Aorta (tissue), 5 donors: ENCODE results near the gene UAP1. TPM values are rescaled to one million over a fixed set of nuclear protein-coding genes. Genes with fewer than 3 reads are reported as not detected.

Experiments used
- ATAC-seq: fragments of 200-7000 bp; cut with Tn5 transposase; one replicate; pipeline ENCODE4 v1.9.1; 2022; ENCODE audit warnings: moderate library complexity; ENCODE audit not compliant: low FRiP score
- DNase-seq, 2 donors: peaks; one replicate each; pipeline ENCODE4 v3.0.0-alpha.2; 2020
- H3K27ac ChIP-seq, 2 donors: one replicate each; pipeline ENCODE4 v1.5.1; 2013; ENCODE audit warnings: low read length in 2 of 2, mild to moderate bottlenecking in 2 of 2, moderate library complexity in 2 of 2, control low read depth in 1 of 2, inconsistent platforms in 1 of 2, low read depth in 1 of 2
- H3K27me3 ChIP-seq, 2 donors: one replicate each; pipeline ENCODE4 v1.6.1; 2013; ENCODE audit warnings: control low read depth in 1 of 2, low read length in 1 of 2, mild to moderate bottlenecking in 1 of 2, moderate library complexity in 1 of 2; ENCODE audit not compliant: insufficient read depth in 2 of 2, control insufficient read depth in 1 of 2
- H3K36me3 ChIP-seq, 2 donors: one replicate each; pipeline ENCODE4 v1.6.1; 2013; ENCODE audit warnings: control low read depth in 1 of 2, low read length in 1 of 2, mild to moderate bottlenecking in 1 of 2; ENCODE audit not compliant: insufficient read depth in 2 of 2, control insufficient read depth in 1 of 2
- H3K4me1 ChIP-seq, 2 donors: one replicate each; pipeline ENCODE4 v1.6.1; 2013; ENCODE audit warnings: low read length in 2 of 2, control low read depth in 1 of 2, mild to moderate bottlenecking in 1 of 2, moderate library complexity in 1 of 2; ENCODE audit not compliant: insufficient read depth in 2 of 2, control insufficient read depth in 1 of 2
- H3K4me3 ChIP-seq, 2 donors: one replicate each; pipeline ENCODE4 v1.5.1; 2013; ENCODE audit warnings: low read length in 2 of 2, control low read depth in 1 of 2, mild to moderate bottlenecking in 1 of 2
- H3K9me3 ChIP-seq: one replicate; pipeline ENCODE4 v1.6.1; 2013; ENCODE audit warnings: mild to moderate bottlenecking, low read length; ENCODE audit not compliant: control insufficient read depth
- WGBS, 2 donors: extraction: QIAGEN DNeasy Blood & Tissue Kit; methylation state at CpG; one replicate each; pipeline ENCODE4 v1.1.7; 2013; 5-methylcytosine and 5-hydroxymethylcytosine counted together
- intact Hi-C, 2 donors: fragments of 100-400 bp; cut with DNase I; formaldehyde crosslinking; loops; one replicate each; pipeline versions ENCODE4 v1.14.2 to v1.15.0; 2022
- polyA plus RNA-seq, 2 donors: library from polyadenylated mRNA; stranded (reverse); fragments of 200-250 nt; gene quantifications; one replicate each; pipeline ENCODE4 v1.2.3, GENCODE V29; 2013
- total RNA-seq, 2 donors: library from RNA; stranded (reverse); fragmentation: NEBNext Ultra II Directional; extraction: Animal tissue kit (Norgen Biotek cat#: 25700); gene quantifications; one replicate each; pipeline ENCODE4 v1.2.1, GENCODE V29; 2021
- donor health status: healthy with polysubstance abuse.
- donor health status: Bipolar disorder and iron deficiency.
- donor health status: DM: no; HTN: no; CAD: no.
- donor health status: DM: no; HTN: no; CAD: no.
- donor health status: DM: yes; HTN: yes; CAD: no.

UAP1 gene
- total and polyA plus RNA-seq, 4 donors: 32.2 to 138 (median 73.3) TPM

GRCh38 chr1:162541619-162542141 lies 19.8 kb upstream of the UAP1 start:
- 55 to 56% methylated on average over 5 of the region's 5 CpGs for WGBS, 2 donors
- Histone ChIP-seq H3K9me3 (no peaks in the 10 kb centered on the region), H3K27ac (peak overlapping the region; percentile 49 to 65), H3K36me3 (no peaks in the 10 kb centered on the region), H3K4me3 (no peak overlapping the region), H3K4me1 (peaks cover 0 to 3% of the 10 kb centered on the region in 2 donors), H3K27me3 (no peaks in the 10 kb centered on the region)
- ATAC-seq: peak; percentile 61
- peak in 1 of 2 donors; percentile 80 for DNase-seq
- intact Hi-C loops: loop anchor here in 1 of 2 donors (1.0 kb wide), 1 partner anchor 20 kb away; the partner anchor contains the start of gene UAP1

DNA sequence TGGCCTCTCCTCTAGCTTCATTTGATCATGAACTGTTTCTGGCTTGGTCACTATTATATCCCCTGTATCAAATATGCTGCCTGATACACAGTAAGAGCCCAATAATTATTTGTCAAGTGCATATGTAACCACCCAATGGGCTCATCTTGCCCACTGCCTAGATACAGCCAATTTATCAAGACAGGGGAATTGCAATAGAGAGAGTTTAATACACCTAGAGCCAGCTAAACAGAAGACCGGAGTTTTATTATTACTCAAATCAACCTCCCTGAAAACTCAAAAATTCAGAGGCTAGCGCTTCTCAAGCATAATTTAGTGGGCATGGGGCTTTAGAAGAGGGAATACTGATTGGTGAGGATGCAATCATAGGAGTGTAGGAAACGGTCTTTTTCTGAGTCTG lies 18.3 kb upstream of the UAP1 start:
- no peak for DNase-seq
- Histone ChIP-seq H3K9me3 (no peaks in the 10 kb centered on the region), H3K27me3 (no peaks in the 10 kb centered on the region), H3K27ac (no peak overlapping the region), H3K36me3 (no peaks in the 10 kb centered on the region), H3K4me1 (peaks cover 0 to 3% of the 10 kb centered on the region in 2 donors), H3K4me3 (no peak overlapping the region)
- no peak for ATAC-seq
- 96 to 97% methylated on average over 3 of the region's 3 CpGs for WGBS, 2 donors
- intact Hi-C loops: no loop called here

DNA sequence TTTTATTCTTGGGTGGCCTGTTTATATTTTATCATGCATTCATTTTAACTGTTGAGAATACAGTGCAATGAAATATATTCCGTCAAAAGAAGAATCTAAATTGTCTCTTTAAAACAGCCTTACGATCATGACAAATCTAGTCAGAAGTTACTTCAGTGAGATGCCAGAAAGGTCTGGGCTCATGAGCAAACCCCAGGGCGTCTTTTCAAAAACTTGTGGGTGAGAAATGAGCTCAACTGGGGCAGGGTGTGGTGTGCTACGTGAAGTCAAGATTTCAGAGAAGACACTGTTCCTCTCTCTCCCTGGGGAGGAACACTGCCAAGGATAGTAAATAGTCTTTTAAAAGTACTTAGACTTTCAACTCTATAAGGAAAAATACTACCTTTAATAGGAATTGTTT lies 13.4 kb upstream of the UAP1 start:
- H3K9me3 ChIP-seq: no peaks in the 10 kb centered on the region
- no peaks in the 10 kb centered on the region for H3K36me3 ChIP-seq
- intact Hi-C loops: no loop called here
- H3K4me1 ChIP-seq: no peaks in the 10 kb centered on the region
- DNase-seq: no peak
- H3K27ac ChIP-seq: no peak overlapping the region
- ATAC-seq: no peak
- 80 to 89% methylated on average over 4 of the region's 4 CpGs for WGBS, 2 donors
- no peak overlapping the region for H3K4me3 ChIP-seq
- no peaks in the 10 kb centered on the region for H3K27me3 ChIP-seq

DNA sequence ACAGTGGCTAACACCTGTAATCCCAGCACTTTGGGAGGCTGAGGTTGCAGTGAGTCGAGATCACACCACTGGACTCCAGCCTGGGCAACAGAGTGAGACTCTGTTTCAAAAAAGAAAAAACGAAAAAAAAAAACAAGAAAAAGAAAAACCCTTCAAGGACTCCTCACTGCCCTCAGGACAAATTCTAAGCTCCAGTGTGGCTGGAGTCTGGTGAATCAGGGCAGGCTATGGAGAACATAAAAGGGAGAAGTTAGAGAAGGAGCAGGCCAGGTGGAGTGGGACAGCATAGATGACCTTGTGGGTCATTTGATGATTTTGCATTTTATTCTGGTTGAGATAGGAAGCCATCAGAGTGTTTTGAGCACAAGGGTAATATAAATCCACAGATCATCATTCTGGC lies 12.5 kb upstream of the UAP1 start:
- Histone ChIP-seq H3K27ac (no peak overlapping the region), H3K4me1 (no peaks in the 10 kb centered on the region), H3K27me3 (no peaks in the 10 kb centered on the region), H3K4me3 (no peak overlapping the region), H3K9me3 (no peaks in the 10 kb centered on the region), H3K36me3 (no peaks in the 10 kb centered on the region)
- WGBS, 2 donors: 79 to 92% methylated on average over 2 of the region's 2 CpGs
- DNase-seq (no peak), ATAC-seq (no peak)
- intact Hi-C loops: no loop called here

- no peak for ATAC-seq
- DNase-seq: no peak
- H3K27me3 ChIP-seq: no peaks in the 10 kb centered on the region
- intact Hi-C loops: no loop called here
- H3K27ac ChIP-seq: no peak overlapping the region
- no peaks in the 10 kb centered on the region for H3K4me1 ChIP-seq
- no peaks in the 10 kb centered on the region for H3K36me3 ChIP-seq
- WGBS, 2 donors: 81 to 88% methylated on average over 1 of the region's 1 CpG
- H3K9me3 ChIP-seq: no peaks in the 10 kb centered on the region
- H3K4me3 ChIP-seq: no peak overlapping the region
These were observed 10.6 kb upstream of the UAP1 start for GRCh38 chr1:162550925-162551324.

GRCh38 chr1:162551969-162552683 lies 9.4 kb upstream of the UAP1 start:
- Histone ChIP-seq H3K36me3 (no peaks in the 10 kb centered on the region), H3K27me3 (no peaks in the 10 kb centered on the region), H3K9me3 (no peaks in the 10 kb centered on the region), H3K4me1 (no peaks in the 10 kb centered on the region), H3K27ac (no peak overlapping the region), H3K4me3 (no peak overlapping the region)
- peak; percentile 69 for ATAC-seq
- DNase-seq: no peak
- intact Hi-C loops: no loop called here
- WGBS, 2 donors: 73 to 79% methylated on average over 7 of the region's 7 CpGs

GRCh38 chr1:162552684-162553252 lies 8.8 kb upstream of the UAP1 start:
- Histone ChIP-seq H3K27ac (no peak overlapping the region), H3K9me3 (no peaks in the 10 kb centered on the region), H3K4me1 (no peaks in the 10 kb centered on the region), H3K36me3 (no peaks in the 10 kb centered on the region), H3K27me3 (no peaks in the 10 kb centered on the region), H3K4me3 (no peak overlapping the region)
- DNase-seq (no peak), ATAC-seq (peak; percentile 36)
- intact Hi-C loops: no loop called here
- 92 to 95% methylated on average over 8 of the region's 8 CpGs for WGBS, 2 donors

DNA sequence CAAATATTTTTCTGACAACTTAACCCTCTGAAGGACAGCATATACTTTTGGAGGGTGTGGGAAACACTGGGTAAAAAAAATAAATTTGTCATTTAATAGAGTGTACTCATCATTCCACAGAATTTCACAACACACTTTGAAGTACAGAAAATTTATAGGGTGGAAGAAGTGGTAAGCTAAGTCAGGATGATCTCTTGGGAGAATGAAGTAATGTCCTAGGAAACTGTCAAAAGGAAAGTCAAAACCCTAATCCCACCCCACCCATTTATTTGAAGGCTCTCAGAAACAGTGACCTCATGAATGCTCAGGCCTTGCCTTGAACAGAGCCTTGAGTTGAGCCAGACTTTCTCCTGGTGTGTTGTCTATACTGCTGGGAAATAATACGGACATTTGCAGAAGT lies 7.3 kb upstream of the UAP1 start:
- no peaks in the 10 kb centered on the region for H3K4me1 ChIP-seq
- DNase-seq: no peak
- H3K27ac ChIP-seq: no peak overlapping the region
- whole genome bisulfite sequencing, 2 donors: 89 to 90% methylated on average over 1 of the region's 1 CpG
- peak; percentile 73 for ATAC-seq
- intact Hi-C loops: no loop called here
- no peaks in the 10 kb centered on the region for H3K9me3 ChIP-seq
- H3K36me3 ChIP-seq: no peaks in the 10 kb centered on the region
- H3K4me3 ChIP-seq: no peak overlapping the region
- no peaks in the 10 kb centered on the region for H3K27me3 ChIP-seq

DNA sequence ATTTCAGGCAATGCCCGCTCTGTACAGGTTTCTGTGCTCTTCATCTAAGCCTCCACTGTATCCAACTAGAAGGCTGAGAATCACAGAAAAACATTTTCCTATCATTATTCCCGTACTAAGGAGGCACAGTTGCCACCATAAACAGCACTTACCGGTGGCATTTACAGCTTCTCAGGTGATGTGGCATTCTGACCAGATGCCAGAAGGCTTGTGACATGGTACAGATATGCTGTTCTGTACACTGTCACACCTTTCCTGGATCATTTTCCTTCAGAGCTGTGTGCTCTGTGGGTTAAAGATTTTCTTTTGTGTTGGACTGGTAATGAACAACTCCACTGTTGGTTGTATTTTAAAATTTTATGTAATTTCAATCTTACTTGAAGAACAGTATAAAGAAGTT lies 4.0 kb upstream of the UAP1 start:
- H3K36me3 ChIP-seq: no peaks in the 10 kb centered on the region
- no peak overlapping the region for H3K27ac ChIP-seq
- DNase-seq (no peak), ATAC-seq (no peak)
- WGBS, 2 donors: 79 to 82% methylated on average over 3 of the region's 3 CpGs
- peaks cover 0 to 2% of the 10 kb centered on the region in 2 donors for H3K4me1 ChIP-seq
- H3K27me3 ChIP-seq: no peaks in the 10 kb centered on the region
- no peak overlapping the region for H3K4me3 ChIP-seq
- intact Hi-C loops: no loop called here
- H3K9me3 ChIP-seq: no peaks in the 10 kb centered on the region
